A673 (cell line): Measurements from ENCODE around the gene RAB3IL1. TPM values are rescaled to one million over a fixed set of nuclear protein-coding genes. Genes with fewer than 3 reads are reported as not detected.

Experiments
- BruUV-seq: library from RNA; stranded (reverse); fragments of 400-500 nt; replicated peaks from 2 replicates; lab custom pipeline; 2021; lab: Mats Ljungman, UMichigan
- CTCF ChIA-PET: fragments of 300-600 bp; sonication (Branson Sonifier 250); formaldehyde crosslinking; loops from one replicate; lab custom pipeline; 2022; ENCODE audit warnings: antibody characterized with exemption; lab: Charles Lee
- POLR2A ChIA-PET: fragments of 300-600 bp; sonication (Branson Sonifier 250); formaldehyde crosslinking; loops from one replicate; lab custom pipeline; 2022; ENCODE audit warnings: antibody characterized with exemption; ENCODE audit not compliant: low non-redundant PET; lab: Charles Lee
- DNase-seq: peaks from one replicate; pipeline ENCODE4 v3.0.0-alpha.2; 2015; ENCODE audit warnings: low spot score
- H3K27ac ChIP-seq: fragments of 200-600 bp; sonication (generic); 2 replicates; pipeline ENCODE4 v1.5.1; 2016; ENCODE audit warnings: mixed run types, low read depth, mild to moderate bottlenecking, mixed read lengths, antibody characterized with exemption, low read length; ENCODE audit not compliant: poor library complexity, severe bottlenecking
- H3K27me3 ChIP-seq: fragments of 200-600 bp; sonication (generic); replicated peaks from 2 replicates; pipeline ENCODE4 v1.6.1; 2017; ENCODE audit warnings: mixed run types, low read depth, mild to moderate bottlenecking, mixed read lengths, antibody characterized with exemption, low read length; ENCODE audit not compliant: insufficient read depth, poor library complexity
- H3K36me3 ChIP-seq: fragments of 200-600 bp; sonication (generic); 2 replicates; pipeline ENCODE4 v1.6.1; 2016; ENCODE audit warnings: mixed run types, mild to moderate bottlenecking, mixed read lengths, antibody characterized with exemption, low read length; ENCODE audit not compliant: insufficient read depth, poor library complexity, severe bottlenecking
- H3K4me1 ChIP-seq: fragments of 200-600 bp; sonication (generic); 2 replicates; pipeline ENCODE4 v1.6.1; 2017; ENCODE audit warnings: mixed run types, mild to moderate bottlenecking, mixed read lengths, antibody characterized with exemption, low read length; ENCODE audit not compliant: insufficient read depth, poor library complexity, severe bottlenecking
- H3K4me3 ChIP-seq: fragments of 200-600 bp; sonication (generic); 2 replicates; pipeline ENCODE4 v1.5.1; 2016; ENCODE audit warnings: low read depth, mixed run types, mild to moderate bottlenecking, mixed read lengths, low read length; ENCODE audit not compliant: poor library complexity, severe bottlenecking
- H3K9me3 ChIP-seq: fragments of 200-600 bp; sonication (generic); 2 replicates; pipeline ENCODE4 v1.6.1; 2016; ENCODE audit warnings: mixed run types, low read depth, mild to moderate bottlenecking, mixed read lengths, antibody characterized with exemption, low read length; ENCODE audit not compliant: poor library complexity, severe bottlenecking
- EZH2 ChIP-seq: fragments of 200-600 bp; sonication (generic); IDR thresholded peaks from 2 replicates; pipeline ENCODE4 v1.6.1; 2017; ENCODE audit warnings: borderline replicate concordance, low read depth, mild to moderate bottlenecking, mixed read lengths, antibody characterized with exemption, low read length; ENCODE audit not compliant: poor library complexity, severe bottlenecking
- intact Hi-C: fragments of 100-400 bp; cut with micrococcal nuclease; formaldehyde crosslinking; loops from one replicate; pipeline ENCODE4 v1.10.0; 2022; ENCODE audit not compliant: unreplicated experiment
- total RNA-seq: library from RNA; stranded (reverse); gene quantifications from 2 replicates; pipeline ENCODE4 v1.2.3, GENCODE V29; 2021
- TF ChIP-seq, protein P1 (sequence below): fragments of 300-800, 200-600 bp; sonication (generic); conservative IDR thresholded peaks from 2 replicates; pipeline ENCODE4 v1.5.1; 2017; ENCODE audit warnings: low read depth, mild to moderate bottlenecking, antibody characterized with exemption, low read length, moderate library complexity, mixed read lengths

RAB3IL1 gene
- total RNA-seq, 1 experiment from 2014 or later: 21.9 TPM

DNA sequence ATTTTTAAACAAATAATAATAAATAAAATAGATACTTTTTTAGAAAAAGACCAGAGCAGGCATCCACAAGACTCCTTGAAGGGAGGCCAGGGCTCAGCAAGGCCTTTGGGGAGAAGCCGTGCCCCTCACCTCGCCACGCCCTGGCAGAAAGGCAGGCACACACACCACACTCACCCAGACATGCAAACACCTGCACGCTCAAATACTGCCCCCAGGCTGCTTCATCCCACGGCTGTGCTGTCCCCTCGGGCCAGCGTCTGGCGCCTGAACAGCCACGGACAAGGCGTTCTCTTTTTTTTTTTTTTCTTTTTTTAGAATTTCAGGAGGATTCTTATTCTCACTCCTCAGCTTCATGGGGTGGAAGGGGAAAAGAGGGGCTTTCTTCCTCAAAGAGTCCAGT is 27.5 kb downstream of the RAB3IL1 start:
- TSS peak; percentile 35 for BruUV-seq
- Histone ChIP-seq H3K4me3 (peak overlapping the region; percentile 80), H3K27ac (no peak overlapping the region), H3K36me3 (no peaks in the 10 kb centered on the region), H3K27me3 (no peaks in the 10 kb centered on the region), H3K4me1 (peaks cover 6% of the 10 kb centered on the region), H3K9me3 (no peaks in the 10 kb centered on the region)
- ChIA-PET POLR2A (no interaction called here), CTCF (interaction anchor here (0.6 kb wide), 1 partner anchor 11 kb away, joined by 3 read pairs; no protein-coding TSS in a partner anchor)
- intact Hi-C loops: no loop called here
- DNase-seq: no peak
- TF ChIP-seq, protein P1, sequence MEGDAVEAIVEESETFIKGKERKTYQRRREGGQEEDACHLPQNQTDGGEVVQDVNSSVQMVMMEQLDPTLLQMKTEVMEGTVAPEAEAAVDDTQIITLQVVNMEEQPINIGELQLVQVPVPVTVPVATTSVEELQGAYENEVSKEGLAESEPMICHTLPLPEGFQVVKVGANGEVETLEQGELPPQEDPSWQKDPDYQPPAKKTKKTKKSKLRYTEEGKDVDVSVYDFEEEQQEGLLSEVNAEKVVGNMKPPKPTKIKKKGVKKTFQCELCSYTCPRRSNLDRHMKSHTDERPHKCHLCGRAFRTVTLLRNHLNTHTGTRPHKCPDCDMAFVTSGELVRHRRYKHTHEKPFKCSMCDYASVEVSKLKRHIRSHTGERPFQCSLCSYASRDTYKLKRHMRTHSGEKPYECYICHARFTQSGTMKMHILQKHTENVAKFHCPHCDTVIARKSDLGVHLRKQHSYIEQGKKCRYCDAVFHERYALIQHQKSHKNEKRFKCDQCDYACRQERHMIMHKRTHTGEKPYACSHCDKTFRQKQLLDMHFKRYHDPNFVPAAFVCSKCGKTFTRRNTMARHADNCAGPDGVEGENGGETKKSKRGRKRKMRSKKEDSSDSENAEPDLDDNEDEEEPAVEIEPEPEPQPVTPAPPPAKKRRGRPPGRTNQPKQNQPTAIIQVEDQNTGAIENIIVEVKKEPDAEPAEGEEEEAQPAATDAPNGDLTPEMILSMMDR: no peak
- TF ChIP-seq EZH2: no peak

GRCh38 chr11:61888590-61888989 is 28.8 kb downstream of the RAB3IL1 start:
- H3K4me1 ChIP-seq: peaks cover 6% of the 10 kb centered on the region
- no peaks in the 10 kb centered on the region for H3K36me3 ChIP-seq
- no peak overlapping the region for H3K27ac ChIP-seq
- no peak for DNase-seq
- intact Hi-C loops: no loop called here
- TF ChIP-seq EZH2: no peak
- TF ChIP-seq, protein P1: no peak
- CTCF ChIA-PET: no interaction called here
- H3K27me3 ChIP-seq: no peaks in the 10 kb centered on the region
- POLR2A ChIA-PET: no interaction called here
- no TSS peak for BruUV-seq
- no peak overlapping the region for H3K4me3 ChIP-seq
- no peaks in the 10 kb centered on the region for H3K9me3 ChIP-seq

DNA sequence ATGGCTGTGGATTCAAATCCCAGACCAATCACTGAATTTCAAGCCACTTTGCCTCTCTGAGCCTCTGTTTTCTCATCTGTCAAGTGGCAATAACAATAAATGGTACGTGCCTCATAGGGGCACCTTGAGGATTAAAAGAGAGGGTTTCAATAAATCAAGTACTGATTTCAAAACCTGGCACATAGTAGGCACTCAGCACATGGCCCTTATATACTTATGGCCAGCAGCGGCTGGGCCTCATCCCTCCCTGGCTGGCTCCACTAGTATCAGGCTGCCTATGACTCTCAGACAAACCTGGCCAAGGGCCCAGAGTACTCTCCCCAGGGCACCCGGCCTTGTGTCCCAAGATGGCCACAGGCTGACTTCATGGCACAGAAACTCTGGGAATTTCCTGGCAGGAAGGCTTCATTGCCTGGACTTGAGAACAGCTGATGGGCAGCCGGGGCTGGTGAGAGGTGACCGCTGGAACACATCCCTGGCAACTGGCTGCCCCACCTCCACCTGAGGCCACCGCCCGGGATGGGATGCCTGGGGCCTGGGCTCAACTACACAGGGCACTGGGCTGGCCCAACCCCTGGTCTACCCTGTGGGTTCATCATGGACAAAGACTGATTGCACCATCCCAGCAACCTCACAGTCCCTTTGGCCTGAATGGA is 29.4 kb downstream of the RAB3IL1 start:
- Histone ChIP-seq H3K4me1 (peaks cover 6% of the 10 kb centered on the region), H3K4me3 (no peak overlapping the region), H3K27ac (no peak overlapping the region), H3K9me3 (no peaks in the 10 kb centered on the region), H3K27me3 (no peaks in the 10 kb centered on the region), H3K36me3 (no peaks in the 10 kb centered on the region)
- CTCF ChIA-PET: no interaction called here
- DNase-seq: no peak
- BruUV-seq: no TSS peak
- POLR2A ChIA-PET: no interaction called here
- TF ChIP-seq, protein P1: no peak
- no peak for TF ChIP-seq EZH2
- intact Hi-C loops: no loop called here
